DOHH2 (cell line): ENCODE results near the gene MACROD2.

Experiments used
- EZH2phosphoT487 ChIP-seq: fragments of 200-600 bp; sonication (generic); IDR thresholded peaks from 2 replicates; pipeline ENCODE4 v1.6.1; 2017; ENCODE audit warnings: borderline replicate concordance, mild to moderate bottlenecking, antibody characterized with exemption, low read length, moderate library complexity, mixed read lengths
- TF ChIP-seq, protein P1 (sequence below): fragments of 200-600 bp; sonication (generic); IDR thresholded peaks from one replicate; pipeline ENCODE4 v1.5.1; 2014; ENCODE audit warnings: antibody characterized with exemption, mild to moderate bottlenecking, low read depth, low read length; ENCODE audit not compliant: poor library complexity, severe bottlenecking

- TF ChIP-seq, protein P1, sequence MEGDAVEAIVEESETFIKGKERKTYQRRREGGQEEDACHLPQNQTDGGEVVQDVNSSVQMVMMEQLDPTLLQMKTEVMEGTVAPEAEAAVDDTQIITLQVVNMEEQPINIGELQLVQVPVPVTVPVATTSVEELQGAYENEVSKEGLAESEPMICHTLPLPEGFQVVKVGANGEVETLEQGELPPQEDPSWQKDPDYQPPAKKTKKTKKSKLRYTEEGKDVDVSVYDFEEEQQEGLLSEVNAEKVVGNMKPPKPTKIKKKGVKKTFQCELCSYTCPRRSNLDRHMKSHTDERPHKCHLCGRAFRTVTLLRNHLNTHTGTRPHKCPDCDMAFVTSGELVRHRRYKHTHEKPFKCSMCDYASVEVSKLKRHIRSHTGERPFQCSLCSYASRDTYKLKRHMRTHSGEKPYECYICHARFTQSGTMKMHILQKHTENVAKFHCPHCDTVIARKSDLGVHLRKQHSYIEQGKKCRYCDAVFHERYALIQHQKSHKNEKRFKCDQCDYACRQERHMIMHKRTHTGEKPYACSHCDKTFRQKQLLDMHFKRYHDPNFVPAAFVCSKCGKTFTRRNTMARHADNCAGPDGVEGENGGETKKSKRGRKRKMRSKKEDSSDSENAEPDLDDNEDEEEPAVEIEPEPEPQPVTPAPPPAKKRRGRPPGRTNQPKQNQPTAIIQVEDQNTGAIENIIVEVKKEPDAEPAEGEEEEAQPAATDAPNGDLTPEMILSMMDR: no peak
- no peak for TF ChIP-seq EZH2phosphoT487
Observed at GRCh38 chr20:14012671-14013070, 17.4 kb downstream of the MACROD2 start.
